Hematopoietic multipotent progenitor cell treated with erythropoietin and hydrocortisone succinate and interleukin-3 and kit ligand, for 4 days (in vitro differentiated cells): Measurements from ENCODE around the gene ATP8B4.
"Not testable (repeated sequence)": the region's sequence is repeated elsewhere in the genome, so short reads cannot be mapped to it uniquely, and the experiment has no call there.

Experiments used
- DNase-seq: peaks from one replicate; pipeline ENCODE4 v3.0.0-alpha.2; 2015

Gene ATP8B4

GRCh38 chr15:50003786-50004334 lies 115.2 kb downstream of the ATP8B4 start:
- peak; percentile 91 for DNase-seq

GRCh38 chr15:49991587-49991986 lies 127.4 kb downstream of the ATP8B4 start:
- DNase-seq, result no peak

- no peak for DNase-seq
Observed at GRCh38 chr15:49990835-49991545, 128.0 kb downstream of the ATP8B4 start.

DNA sequence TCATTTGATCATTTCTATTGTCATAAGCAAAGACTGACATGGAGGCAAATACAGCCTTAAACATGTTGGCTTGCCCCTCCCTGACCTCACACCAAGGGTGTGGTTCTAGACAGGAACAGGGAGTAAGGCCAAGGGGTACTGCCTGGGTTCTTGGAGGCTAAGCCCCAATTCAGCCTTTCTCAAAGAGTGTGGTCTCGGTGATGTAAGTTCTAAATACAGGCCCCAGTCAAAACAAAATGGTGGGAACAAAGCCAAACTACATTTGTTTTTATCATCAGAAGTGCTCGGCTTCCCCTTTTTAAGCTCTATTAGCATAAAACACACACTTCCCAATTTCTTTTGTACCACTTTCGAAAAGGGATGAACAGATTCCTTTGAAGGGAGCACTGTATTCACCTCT lies 129.5 kb downstream of the ATP8B4 start:
- peak; percentile 63 for DNase-seq

- no peak for DNase-seq
Observed at GRCh38 chr15:49988766-49989165, 130.3 kb downstream of the ATP8B4 start.

GRCh38 chr15:49987896-49988295 lies 131.1 kb downstream of the ATP8B4 start:
- no peak for DNase-seq

DNA sequence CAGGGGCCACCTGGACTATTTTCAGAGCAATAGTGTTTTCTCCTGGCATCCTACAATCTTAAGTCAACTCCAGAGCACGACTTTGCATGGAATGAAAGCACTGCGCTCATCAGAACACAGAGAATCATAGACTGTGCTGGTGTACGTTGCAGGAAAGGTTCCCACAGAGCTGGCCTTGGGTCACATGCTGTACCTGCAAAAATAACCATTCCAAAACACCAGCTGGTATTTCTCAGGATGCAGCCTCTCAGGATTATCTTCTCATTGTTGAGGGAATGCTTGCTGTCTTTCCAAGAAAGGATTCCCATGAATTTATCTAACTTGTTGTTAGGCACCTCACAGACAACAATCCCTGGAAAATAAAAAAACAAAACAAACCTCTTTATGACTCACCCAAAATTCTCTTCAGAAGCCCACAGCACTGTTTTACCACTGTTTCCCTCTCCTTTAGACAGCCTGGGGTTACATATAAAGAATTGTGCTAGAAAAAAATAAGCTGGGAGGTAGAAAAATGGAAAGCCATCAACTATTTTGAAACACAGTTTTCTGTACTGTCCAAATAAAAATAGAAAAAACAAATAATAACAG lies 131.7 kb downstream of the ATP8B4 start:
- no peak for DNase-seq

DNA sequence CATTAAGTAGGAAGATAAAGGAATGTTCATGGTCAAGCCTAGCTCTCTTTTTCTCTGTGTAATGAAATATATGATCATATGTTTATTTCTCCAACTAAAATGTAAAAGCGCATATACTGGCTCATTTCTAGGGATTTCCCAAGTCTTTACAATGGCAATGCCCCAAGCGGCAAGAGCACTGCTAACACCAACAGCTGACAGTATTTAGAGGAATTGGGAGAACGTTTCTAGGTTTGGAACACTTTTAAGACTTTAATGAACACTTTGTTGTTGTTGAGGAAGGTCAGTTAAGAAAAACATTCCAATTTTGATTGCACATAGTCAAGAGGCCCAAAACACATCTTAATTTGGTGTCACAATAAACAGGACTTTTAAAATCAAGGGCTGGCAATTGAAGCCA lies 132.7 kb downstream of the ATP8B4 start:
- DNase-seq, result no peak

GRCh38 chr15:49985463-49985862 lies 133.6 kb downstream of the ATP8B4 start:
- DNase-seq, result no peak

GRCh38 chr15:49984436-49984835 lies 134.6 kb downstream of the ATP8B4 start:
- no peak for DNase-seq

- DNase-seq, result no peak
Observed at GRCh38 chr15:49982584-49982983, 136.4 kb downstream of the ATP8B4 start.

DNA sequence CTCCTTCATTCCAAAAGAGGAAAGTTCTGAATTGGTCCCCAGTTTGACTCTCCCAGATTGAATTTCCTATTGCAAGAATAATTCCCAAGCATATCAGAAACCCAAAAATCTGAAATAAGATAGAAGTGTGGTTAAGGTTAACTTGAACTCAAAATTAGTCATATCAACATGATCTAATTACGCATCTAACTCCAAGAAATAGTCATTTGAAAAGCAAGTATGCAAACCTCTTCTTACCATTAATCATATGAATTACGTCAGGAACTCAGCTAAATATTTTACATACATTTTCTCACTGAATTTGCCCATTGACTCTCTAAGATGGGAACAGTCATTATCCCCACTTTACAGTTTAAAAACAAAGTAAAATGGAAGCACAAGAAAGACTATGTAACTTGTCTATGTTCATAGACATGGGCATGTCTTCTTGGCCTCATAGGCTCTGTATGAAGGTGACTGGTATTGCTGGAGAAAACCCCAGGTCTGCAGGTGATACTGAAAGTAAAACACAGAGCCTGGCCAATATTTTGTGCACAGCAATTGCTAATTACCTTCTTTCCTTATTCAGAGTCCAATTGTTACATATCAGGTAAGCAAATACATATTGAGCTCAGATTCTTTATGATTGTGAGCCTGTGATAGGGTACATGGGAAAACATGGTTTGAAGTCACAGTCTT lies 139.2 kb downstream of the ATP8B4 start:
- DNase-seq, result no peak

- DNase-seq, result no peak
Observed at GRCh38 chr15:49978121-49978520, 140.9 kb downstream of the ATP8B4 start.

GRCh38 chr15:49977306-49977705 lies 141.7 kb downstream of the ATP8B4 start:
- no peak for DNase-seq

GRCh38 chr15:49964551-49964950 lies 154.5 kb downstream of the ATP8B4 start:
- no peak for DNase-seq

- no peak for DNase-seq
Observed at GRCh38 chr15:49964061-49964460, 155.0 kb downstream of the ATP8B4 start.

- not testable (repeated sequence) for DNase-seq
Observed at GRCh38 chr15:49963033-49963772, 155.8 kb downstream of the ATP8B4 start.

DNA sequence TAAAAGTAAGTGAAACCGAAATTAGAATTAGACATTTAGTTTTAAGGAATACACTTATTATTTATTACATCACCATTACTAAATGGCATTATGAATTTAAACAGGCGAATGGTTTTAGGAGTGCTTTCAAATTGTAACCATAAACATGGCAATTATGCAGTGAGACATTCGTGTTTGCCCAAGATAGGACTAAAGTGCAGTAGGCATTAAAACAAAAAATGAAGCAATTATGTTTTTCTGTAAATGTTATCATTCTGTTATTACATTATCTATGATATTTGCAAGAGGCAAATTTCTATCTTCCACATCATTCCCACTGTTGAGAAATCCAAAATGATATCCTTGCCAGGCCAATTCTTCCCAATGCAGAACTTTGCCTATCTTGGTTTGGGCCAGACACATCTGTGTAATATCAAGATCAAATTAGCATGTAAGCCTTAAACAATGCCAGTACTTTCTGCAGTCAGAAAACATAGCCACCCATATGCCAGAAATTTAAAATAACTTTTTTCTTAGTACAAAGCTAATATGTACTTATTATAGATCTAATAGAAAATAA lies 156.9 kb downstream of the ATP8B4 start:
- DNase-seq, result no peak

DNA sequence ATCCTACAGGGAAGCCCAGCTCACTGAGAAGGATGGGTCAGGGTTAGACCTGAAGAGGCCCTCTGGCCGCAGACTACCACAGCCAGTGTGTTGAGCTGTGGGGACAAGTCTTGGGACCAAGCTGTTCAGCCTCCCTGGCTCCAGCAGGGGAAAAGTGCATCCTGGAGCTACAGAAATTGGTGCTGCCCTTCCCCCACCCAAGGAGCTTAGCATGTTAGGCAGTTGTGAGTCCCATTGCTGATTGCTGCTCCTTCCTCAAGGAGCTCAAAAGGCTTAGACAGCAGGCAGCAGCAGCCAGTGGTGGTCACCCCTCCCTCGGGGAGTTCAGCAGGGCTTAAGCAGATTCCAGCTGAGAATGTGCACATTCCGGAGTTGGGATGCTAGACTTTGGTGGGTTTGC lies 165.6 kb downstream of the ATP8B4 start:
- DNase-seq, result no peak

- no peak for DNase-seq
Observed at GRCh38 chr15:49946681-49947080, 172.4 kb downstream of the ATP8B4 start.

- DNase-seq, result no peak
Observed at GRCh38 chr15:49934487-49934886, 184.5 kb downstream of the ATP8B4 start.

GRCh38 chr15:49927189-49927861 lies 191.7 kb downstream of the ATP8B4 start:
- DNase-seq, result peak; percentile 61
